ENCODE results near the gene PRKG1.
A peak's percentile ranks its signal among the peaks of the same experiment; 100 is the strongest.
"Not testable (repeated sequence)": the region's sequence is repeated elsewhere in the genome, so short reads cannot be mapped to it uniquely, and the experiment has no call there.

PRKG1 gene

GRCh38 chr10:51397244-51397643 lies 323.0 kb downstream of the PRKG1 start:
- no peak for DNase-seq

- peak; percentile 60 for DNase-seq
Observed at GRCh38 chr10:51397695-51398094, 323.4 kb downstream of the PRKG1 start.

GRCh38 chr10:51399840-51400239 lies 325.6 kb downstream of the PRKG1 start:
- DNase-seq = no peak

DNA sequence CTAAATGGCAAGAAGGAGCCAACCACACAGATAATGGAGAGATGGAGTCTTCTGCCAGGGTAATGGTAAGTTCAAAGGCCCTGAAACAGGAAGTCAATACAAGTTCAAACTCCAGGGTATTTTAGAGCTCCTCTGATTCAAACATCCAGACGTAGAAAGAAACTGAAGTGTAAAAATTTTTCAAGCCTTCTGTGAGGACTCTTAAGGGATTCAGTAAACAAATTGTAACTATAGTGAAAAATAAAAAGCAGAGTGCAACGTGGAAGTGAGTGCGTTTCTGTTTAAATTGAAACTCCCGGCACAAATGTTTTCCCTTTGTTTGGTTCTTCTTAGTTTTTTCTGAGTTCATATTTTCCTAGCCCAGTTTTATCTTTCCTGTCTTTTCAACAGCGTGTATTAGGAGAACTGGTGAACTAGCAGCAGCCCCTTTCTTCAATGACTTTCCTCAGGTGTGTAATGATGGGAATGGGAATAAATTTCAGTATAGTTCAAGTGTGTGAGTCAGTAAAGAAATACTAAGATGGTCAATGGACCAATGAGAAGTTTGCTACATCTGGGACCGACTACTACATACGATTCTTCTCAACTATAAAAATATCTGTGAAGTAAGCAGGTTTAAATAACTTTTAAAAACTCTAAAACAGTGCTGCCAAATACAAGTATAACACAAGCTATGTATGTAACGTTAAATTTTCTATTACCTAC lies 326.3 kb downstream of the PRKG1 start:
- no peak for DNase-seq

DNA sequence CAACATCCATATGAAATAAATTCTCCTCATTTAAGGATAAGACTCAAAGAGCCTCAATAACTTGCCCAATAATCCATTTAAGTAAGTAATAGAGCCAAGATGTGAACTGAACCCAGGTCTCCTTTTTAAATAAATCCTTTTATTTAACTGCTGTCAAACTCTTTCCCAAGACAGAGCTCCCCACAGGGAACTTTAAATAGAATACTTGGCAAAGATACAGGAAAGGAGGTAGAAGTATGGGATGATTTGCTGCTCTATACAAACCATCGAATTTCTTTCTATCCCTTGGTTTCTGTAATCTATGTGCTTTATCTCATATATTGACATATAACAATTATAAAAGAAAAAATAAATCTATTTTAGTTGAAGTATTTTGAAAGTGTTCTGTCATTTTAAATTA lies 329.2 kb downstream of the PRKG1 start:
- DNase-seq = no peak

DNA sequence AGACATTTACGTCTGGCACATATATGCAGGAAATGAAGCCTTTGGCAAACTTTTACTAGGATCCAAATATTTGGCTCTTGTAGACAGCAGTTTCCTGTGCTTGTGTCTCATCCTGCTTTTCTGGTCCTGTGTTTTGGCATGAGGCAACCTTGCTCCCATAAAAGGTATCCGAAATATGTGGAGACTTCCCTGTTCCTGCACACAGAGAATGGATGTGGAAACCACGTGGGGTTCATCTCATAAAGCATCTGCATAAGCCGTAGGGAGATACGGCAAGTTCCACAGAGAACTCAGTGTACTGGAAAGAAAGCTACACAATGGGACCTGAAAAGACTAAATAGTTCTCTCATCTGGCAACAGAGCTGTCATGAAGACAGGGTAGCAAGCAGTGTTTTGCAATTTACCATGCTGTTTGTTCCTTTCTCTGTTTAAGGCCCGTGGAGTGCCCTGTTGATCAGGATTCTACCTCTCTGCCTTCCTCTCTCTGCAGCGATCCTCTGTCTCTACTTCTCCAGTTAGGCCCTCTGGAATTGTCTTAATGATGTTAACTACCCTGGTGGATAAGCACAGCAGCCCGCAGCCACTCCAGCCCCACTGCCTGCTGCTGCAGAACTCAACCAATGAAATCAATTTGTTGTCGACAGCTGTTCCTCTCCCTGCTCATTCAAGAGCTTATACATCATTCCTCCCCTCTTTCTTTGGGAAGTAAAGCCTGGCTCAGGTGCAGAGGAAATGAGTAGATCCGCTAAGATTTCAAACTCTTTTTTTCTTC lies 331.5 kb downstream of the PRKG1 start:
- no peak for DNase-seq

- no peak for DNase-seq
Observed at GRCh38 chr10:51406581-51406980, 332.3 kb downstream of the PRKG1 start.

DNA sequence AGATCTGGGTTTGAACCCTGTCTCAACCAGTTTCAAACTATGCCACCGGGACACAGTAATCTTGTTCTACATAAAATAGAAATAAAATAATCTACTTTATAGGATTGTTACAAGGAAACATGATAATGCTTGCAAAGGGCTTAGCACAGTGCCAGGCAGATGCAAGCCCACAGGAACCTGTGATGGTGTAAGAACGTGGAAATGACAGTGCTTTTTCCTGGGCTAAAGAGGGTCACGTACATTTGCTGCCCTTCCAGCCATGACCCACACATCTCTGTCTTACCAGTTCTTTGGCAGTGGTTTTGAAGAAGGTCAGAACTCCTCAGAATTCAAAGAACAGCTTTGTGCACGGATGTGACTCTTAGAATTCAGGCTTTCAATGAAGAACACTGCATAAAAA lies 342.2 kb downstream of the PRKG1 start:
- DNase-seq = no peak

DNA sequence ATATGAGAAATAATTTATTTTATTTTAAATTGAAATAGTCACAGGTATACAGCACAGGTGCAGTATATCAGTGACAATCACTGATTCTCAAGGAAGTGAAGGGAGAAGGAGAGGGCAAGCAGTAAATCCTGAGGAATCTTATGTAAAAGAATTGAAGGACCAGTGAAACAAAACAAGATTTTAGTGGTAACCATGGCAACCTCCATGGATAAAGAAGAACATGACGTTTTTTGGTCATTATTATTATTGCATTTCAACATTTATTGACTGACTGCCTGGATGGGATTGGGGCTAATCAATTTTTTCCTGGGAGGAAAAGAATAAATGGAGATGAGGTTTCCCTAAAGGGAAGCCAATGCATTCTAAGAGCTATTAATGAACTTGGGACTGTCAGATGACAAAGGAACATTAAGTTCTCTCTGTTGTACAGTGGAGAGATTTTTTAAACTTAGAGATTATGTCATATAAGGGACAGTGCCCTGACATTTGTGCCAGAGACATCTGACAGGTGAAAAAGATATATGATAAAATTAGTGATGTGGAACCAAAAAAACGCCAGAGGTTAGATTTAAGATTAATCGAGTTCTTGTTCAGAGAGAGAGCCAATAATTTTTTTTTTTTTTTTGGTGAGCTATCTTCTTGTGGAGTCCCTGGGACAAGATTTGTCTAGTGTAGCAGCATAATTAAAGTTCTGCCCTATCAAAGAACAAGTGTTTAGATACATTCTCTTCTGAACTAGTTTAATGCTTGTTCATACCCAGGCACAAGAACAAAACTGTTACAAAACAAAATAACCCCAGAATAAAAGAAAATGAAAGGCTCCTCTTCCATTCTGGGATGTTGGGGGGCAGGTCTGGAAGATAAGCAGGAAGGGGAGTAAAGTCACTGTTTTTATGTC lies 345.2 kb downstream of the PRKG1 start:
- no peak for DNase-seq

- DNase-seq = no peak
Observed at GRCh38 chr10:51421853-51422252, 347.6 kb downstream of the PRKG1 start.

DNA sequence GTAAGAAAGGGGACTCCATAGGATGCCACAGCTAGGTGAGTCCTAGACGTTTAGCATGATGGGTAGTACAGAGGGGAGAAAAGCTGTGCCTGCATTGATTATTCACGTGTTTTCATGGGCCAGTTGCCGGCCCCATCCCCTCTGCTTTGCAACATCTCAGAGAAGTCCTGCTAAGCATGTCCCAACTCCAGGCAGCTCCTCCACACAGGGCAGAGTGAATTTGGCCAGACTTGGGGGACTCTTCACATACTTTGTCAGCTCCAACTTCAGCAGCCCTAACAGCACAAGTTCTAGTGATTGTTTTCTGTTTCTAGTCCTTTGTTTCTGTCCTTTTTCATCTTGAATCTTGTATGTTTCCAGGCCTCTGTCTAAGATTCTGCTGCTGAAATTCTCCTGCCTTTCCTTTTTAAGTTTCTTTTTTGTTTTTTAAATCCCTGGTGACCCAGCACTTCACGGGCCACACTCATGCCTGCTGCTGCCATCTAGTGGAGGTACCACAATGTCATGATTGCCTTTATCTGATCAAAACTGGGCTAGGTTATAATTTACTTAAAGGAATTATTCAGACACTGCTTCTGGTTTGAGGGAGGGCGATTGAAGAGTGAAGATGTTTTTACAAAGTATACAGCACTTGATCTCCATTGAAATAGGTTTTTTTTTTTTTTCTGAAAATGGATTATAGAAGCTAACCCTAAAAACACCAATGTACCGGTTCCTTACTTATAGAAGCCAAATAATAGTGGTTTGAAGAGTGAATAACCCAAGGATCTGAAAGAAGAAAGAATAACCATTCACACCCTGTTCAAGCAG lies 348.2 kb downstream of the PRKG1 start:
- DNase-seq = peak; percentile 20

DNA sequence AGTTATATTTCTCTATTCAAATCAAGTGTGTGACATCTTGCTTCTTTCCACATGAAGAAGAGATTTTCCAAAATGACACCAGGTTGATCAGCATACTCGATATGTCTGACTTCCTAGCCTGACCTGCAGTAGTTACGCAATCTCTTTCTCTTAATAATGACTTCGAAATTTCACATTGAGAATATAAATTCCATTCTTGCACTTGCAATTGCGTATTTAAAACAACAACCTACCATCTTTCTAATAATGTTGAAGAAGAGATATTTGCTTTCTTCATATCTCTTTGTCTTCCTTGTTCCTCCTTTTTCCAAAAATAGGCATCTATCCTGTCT lies 348.8 kb downstream of the PRKG1 start:
- DNase-seq = no peak

GRCh38 chr10:51425431-51425830 lies 351.1 kb downstream of the PRKG1 start:
- DNase-seq = no peak

DNA sequence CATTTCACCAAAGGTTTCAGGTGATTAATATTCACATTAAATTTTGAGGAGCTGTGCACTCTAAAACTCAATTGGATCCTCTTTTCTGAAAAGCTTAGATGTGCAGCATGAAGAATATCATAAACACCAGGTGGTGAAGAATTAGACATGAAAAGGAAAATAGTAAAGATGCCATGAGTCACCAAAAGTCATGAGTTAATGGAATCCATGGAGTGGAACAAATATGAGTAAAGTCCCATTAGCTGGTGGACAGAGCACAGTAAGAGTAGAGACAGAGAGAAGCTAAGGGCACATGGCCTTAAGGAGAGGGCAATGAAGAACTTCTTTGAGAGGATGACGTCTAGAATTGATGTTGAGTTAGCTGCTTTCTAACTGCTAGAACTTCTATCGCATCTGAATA lies 353.5 kb downstream of the PRKG1 start:
- DNase-seq = no peak

DNA sequence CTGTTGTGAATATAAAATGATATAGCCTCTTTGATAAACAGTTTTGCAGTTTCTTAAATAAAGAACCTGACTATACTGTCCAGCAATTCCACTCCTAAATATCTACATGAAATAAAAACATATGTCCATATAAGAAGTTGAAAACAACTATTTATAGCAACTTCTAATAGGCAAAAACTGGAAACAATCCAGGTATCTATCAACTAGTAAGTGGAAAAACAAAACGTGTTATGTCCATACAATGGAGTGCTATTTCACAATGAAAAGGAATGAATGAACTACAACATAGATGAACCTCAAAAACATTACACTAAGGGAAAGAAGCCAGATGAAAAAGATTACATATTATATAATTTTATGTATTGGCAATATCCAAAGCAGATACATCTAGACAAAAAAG lies 356.2 kb downstream of the PRKG1 start:
- DNase-seq = no peak

- no peak for DNase-seq
Observed at GRCh38 chr10:51433949-51434475, 359.7 kb downstream of the PRKG1 start.

DNA sequence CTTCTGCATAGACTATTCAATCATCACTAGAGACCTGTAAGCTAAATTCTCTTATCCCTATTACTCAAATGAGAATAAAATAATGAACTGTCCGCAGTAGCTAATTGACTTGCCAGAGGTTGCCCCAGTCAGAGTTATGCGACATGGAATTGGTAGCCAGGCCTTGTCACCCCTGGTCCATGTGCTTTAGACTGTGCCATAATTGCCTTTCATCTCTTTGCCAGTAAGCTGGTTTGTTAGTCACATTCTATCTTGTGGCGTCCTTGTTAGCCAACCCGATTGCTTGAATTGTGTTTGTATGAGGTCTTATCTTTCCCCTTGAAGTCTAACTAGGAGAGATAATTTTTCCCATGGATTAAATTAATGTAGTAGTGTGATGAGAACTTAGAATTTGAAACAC lies 362.5 kb downstream of the PRKG1 start:
- no peak for DNase-seq

DNA sequence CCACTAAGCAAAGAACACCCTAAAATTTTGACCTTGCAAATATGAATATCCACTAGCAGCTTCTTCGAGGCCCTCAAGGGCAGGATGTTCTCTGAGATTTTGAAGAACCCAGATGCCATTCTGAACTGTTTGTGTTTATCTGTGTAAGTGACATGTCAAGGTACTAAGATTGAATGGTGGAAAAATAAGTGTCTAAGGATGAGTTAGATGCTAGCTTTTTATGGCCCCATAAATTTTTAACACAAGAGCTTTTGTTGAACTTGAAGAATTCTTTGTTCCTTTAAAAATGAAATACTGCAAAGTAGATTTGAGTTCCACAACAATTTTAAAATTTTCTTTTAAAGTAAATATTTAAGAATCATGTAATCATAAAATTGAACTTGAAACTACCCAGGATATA lies 365.4 kb downstream of the PRKG1 start:
- no peak for DNase-seq

DNA sequence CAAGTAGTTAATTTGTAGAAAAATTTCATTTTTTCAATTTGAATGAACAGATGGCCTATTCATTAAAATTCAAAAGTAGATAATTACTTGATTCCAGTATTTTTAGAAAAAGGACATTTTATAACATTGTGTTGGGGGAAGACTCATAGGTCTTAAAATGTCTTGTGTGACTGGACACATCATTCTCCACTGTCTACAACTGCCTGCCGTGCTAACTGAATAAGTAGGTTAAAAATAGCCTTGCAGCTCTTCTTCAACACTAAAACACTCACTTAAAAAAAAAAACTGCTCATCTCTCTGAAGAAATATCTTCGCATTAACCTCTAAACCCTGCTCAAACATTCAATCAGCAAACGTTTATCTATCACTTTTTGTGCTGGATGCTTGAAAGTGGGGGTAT lies 371.3 kb downstream of the PRKG1 start:
- no peak for DNase-seq

GRCh38 chr10:51447119-51447518 lies 372.8 kb downstream of the PRKG1 start:
- no peak for DNase-seq

- not testable (repeated sequence) for DNase-seq
Observed at GRCh38 chr10:51455762-51456161, 381.5 kb downstream of the PRKG1 start.

- peak; percentile 60 for DNase-seq
Observed at GRCh38 chr10:51459476-51459875, 385.2 kb downstream of the PRKG1 start.
